NCI-H82 treated with DMSO at 0.1 percent for 48 hours (cell line): ENCODE data around the gene TGFBR3L.
A peak's percentile ranks its signal among the peaks of the same experiment; 100 is the strongest.
"Not testable (repeated sequence)": the region's sequence is repeated elsewhere in the genome, so short reads cannot be mapped to it uniquely, and the experiment has no call there.

Experiments used
- DNase-seq: peaks from one replicate; lab custom pipeline; 2025; ENCODE audit not compliant: unreplicated experiment; lab: John Stamatoyannopoulos, UW

Gene TGFBR3L

GRCh38 chr19:7926727-7927604 is 12.3 kb downstream of the TGFBR3L start:
- no peak for DNase-seq

- DNase-seq = no peak
Observed at GRCh38 chr19:7927605-7928333, 13.1 kb downstream of the TGFBR3L start.

DNA sequence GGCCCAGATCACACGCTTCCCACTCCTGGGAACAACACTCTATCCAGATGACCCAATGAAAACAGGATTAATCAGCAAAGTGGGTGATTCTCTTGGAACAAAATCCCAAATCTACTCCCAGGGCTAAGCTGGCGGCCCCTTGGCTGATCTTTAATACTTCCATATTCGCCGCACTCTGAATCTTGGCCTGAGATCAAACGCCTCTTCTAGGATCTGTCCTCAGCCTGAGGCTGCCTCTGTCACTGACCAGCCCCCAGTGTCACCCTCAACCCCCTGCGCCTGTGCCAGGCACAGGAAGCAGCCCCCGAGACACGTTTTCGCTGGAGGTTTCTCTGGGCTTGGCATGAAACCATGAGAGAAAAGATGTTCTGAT is 13.7 kb downstream of the TGFBR3L start:
- peak; percentile 10 for DNase-seq

GRCh38 chr19:7928741-7929701 is 14.4 kb downstream of the TGFBR3L start:
- DNase-seq = no peak

DNA sequence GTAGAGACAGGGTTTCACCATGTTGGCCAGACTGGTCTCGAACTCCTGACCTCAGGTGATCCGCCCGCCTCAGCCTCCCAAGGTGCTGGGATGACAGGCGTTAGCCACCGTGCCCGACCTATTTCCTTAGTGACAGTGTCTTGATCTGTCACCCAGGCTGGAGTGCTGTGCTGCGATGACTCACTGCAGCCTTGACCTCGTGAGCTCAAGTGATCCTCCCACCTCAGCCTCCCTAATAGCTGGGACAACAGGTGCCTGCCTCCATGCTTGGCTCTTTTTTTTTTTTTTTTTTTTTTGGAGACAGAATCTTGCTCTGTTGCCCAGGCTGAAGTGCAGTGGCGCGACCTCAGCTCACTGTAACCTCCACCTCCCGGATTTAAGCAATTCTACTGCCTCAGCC is 15.4 kb downstream of the TGFBR3L start:
- DNase-seq = not testable (repeated sequence)

- no peak for DNase-seq
Observed at GRCh38 chr19:7930765-7931164, 16.1 kb downstream of the TGFBR3L start.

GRCh38 chr19:7931221-7932061 is 16.8 kb downstream of the TGFBR3L start:
- no peak for DNase-seq

DNA sequence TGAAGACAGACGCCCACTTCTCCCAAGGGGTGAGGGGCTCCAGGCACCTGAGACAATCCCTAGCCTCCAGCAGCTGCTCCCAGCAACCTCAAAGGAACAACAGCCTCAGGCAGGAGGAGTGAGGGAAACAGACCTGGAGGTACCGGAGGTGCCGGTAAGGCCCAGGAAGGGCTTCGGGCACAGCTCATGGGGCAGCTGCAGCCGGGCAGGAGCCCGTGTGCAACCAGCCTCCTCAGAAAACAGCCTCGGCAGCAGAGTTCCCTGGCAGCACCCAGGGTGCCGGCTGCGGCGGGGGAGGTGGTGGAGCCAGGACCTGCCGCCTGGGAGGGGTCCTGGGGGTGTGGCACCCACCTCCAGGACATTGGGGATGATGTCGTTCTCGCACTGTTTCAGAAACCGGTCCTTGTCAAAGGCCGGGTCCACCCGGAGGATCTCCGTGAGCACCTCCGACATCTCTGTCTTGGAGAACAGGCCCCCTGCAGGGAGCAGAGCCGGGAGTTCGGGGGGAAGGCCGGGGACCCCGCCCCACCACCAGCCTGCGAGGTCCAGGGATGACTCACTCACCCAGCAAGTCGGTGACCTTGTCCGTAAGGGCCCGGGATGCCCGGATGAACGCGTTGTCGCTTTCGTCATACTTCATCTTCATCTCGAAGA is 17.8 kb downstream of the TGFBR3L start:
- DNase-seq = no peak

DNA sequence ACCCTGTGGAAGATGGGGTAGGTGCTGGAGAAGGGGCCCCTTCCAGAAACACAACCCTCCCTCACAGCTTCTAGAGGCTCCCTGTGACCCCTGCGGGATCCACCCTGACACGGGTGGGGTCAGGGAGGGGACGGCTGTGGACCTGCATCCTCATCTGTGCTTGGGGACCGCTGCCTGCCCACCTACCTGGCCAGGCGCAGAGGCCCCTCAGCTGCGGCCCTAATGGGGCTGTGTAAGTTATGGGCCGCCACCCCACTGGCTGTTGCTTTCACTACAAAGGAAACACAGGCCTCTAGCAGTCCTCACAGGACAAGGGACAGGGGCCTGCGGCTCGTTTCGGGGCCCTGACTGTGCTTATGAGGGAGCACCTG is 18.3 kb downstream of the TGFBR3L start:
- no peak for DNase-seq

DNA sequence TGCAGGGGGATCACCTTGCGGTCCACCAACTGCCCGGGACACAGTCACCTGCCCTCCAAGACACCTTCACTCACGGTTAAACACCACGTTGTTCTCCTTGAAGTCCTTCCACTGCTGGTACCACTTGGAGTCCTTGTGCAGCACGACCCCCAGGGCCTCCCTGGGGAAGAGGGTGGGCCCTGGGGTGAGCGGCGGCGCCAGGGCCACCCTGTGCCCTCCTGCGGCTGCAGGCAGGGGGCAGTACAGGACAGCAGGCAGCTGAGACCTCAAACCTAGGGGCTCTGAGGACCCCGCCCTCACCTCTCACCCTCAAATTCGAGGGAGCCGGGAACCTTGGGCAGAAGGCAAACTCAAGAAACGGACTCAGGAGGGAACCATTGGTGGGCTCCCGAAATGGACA is 18.8 kb downstream of the TGFBR3L start:
- DNase-seq = no peak

DNA sequence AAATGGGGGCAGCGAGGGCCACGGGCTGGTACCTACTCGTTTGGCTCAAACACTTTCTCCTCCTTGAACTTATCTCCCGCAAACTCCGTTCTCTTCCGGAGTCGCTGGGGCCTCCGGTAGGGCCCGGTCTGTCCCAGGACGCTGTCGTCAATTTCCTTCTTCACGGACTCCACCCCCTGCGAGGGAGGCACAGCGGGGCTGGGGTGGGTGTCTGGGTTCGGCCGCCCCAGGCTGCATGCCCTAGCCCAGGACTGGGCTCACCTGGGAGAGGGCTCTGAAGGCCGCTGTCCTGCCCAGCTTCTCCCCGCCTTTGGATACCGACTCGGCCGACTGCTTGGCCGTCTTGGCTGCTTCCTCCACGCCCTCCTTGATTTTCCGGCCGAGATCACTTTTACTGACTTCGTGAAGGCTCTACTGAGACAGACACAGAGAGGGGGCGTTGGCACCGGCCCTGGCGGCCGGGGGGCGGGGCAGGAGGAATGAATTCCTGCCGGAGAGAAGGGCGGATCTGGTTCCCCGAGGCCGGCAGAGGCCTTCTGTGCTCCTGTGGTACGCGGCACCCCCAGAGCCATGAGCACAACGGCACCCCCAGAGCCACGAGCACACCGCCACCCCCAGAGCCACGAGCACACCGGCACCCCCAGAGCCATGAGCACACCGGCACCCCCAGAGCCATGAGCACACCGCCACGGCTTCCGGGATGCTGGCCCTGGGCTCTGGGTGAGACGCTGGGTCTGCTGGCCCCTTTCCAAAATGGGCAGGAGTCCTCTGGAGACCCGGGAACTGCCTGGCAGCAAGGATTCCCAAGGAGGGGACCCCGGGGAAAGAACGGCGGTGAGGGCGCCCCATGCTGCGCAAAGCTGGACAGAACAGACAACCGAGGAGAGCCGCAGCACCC is 19.4 kb downstream of the TGFBR3L start:
- no peak for DNase-seq

DNA sequence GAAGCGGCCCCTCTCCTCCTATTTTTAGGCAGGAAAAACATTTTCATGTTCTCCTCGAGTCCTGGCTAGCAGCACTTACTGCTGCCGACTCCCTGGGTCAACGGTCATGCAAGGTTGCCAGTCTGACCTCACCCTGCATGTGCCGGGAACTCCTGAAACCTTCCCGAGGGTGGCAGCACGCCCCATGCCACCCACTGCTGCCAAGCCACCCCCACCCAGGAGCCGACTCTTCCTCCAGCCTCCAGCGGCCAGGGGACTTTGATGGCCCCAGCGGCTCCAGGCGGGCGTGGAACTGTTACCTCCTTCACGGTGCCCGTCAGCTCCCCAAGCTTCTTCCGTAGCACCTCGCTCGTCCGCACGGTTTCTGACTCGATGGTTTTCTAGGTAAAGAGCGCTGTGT is 20.1 kb downstream of the TGFBR3L start:
- DNase-seq = no peak

DNA sequence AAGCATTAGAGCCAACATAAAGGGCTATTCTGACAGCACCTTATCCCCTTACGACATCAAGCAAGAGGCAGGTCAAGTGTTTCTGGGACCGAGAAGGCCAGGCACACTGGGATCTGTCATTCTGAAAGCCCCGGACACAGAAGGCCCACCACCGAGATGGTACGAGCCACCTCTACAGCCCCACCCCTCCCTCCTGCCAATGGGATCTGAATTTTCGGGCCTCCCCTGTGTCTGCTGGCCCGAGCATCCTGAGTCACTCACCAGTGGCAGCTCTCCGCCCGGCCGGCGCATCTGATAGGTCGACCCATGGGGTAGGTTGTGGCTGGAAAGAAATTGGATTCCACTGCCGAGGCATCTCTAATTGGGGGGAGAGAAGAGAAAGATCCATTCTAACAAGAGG is 26.2 kb downstream of the TGFBR3L start:
- DNase-seq = no peak

GRCh38 chr19:7941895-7942596 is 27.4 kb downstream of the TGFBR3L start:
- DNase-seq = no peak

DNA sequence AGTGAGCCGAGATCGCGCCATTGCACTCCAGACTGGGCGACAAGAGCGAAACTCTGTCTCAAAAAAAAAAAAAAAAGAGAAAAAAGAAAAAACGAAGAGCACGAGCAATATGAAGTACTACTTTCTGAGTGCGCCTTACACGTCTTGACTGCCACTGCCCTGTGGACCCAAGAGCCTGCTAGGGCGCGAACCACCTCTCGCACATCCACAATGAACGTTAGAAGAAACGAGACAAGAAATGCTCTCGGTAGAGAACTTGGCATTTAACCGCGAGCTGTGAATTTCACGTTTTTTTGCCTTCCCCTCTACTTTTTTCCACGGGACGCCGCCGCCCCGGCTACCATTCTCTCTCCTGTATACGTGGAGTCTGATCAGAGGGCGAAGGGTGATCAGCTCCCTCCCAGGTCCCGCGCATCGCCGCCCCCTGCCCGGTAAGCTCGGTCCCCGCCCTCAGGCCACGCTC is 28.4 kb downstream of the TGFBR3L start:
- DNase-seq = no peak

- peak; percentile 98 for DNase-seq
Observed at GRCh38 chr19:7943444-7944176, 29.0 kb downstream of the TGFBR3L start, which contains the start of gene TIMM44. Gene TIMM44, minus strand, starts transcription at chr19:7943666. Its CDS starts 15 bp downstream, at chr19:7943651.

- DNase-seq = peak; percentile 48
Observed at GRCh38 chr19:7944177-7944761, 29.6 kb downstream of the TGFBR3L start.
